ENCODE results near the gene PCAT6. TPM values are rescaled to one million over a fixed set of nuclear protein-coding genes. Genes with fewer than 3 reads are reported as not detected.

The PCAT6 gene
- total RNA-seq = 4.2 to 6.8 TPM (median 4.5 TPM) in 3 replicates
- long read RNA-seq, partial matches to known transcripts = 0 of 3 reads
- long read RNA-seq, other reads (novel, unspliced or antisense) = 3 of 3 reads

- peak; percentile 96 for DNase-seq (ENCODE audit: low spot score)
- Mint-ChIP-seq H3K4me1 (ENCODE audit: low read depth) (peaks cover 38% of the 10 kb centered on the region), H3K27me3 (ENCODE audit: low read depth) (no peaks in the 10 kb centered on the region), H3K4me3 (ENCODE audit: unreplicated experiment) (peak within 1 kb of the TSS; percentile 92), H3K27ac (ENCODE audit: unreplicated experiment) (peak within 1 kb of the TSS; percentile 96), H3K36me3 (ENCODE audit: low read depth) (no peaks in the 10 kb centered on the region), H3K9me3 (ENCODE audit: low read depth) (no peaks in the 10 kb centered on the region)
- peak; percentile 10 for TF ChIP-seq CTCF (IDR thresholded peaks at IDR 0.05)
Observed at GRCh38 chr1:202810615-202811295, at the start of gene PCAT6. Gene PCAT6 (plus strand): TSS chr1:202810954.

GRCh38 chr1:202762019-202762418 lies 48.7 kb upstream of the PCAT6 start:
- Mint-ChIP-seq H3K27me3 (ENCODE audit: low read depth) (no peaks in the 10 kb centered on the region), H3K36me3 (ENCODE audit: low read depth) (peaks cover 32% of the 10 kb centered on the region), H3K9me3 (ENCODE audit: low read depth) (no peaks in the 10 kb centered on the region), H3K27ac (ENCODE audit: unreplicated experiment) (peak overlapping the region; percentile 8), H3K4me1 (ENCODE audit: low read depth) (peaks cover 33% of the 10 kb centered on the region), H3K4me3 (ENCODE audit: unreplicated experiment) (no peak overlapping the region)
- no peak for TF ChIP-seq CTCF (IDR thresholded peaks at IDR 0.05)
- DNase-seq (ENCODE audit: low spot score) = no peak

- H3K4me3 Mint-ChIP-seq (ENCODE audit: unreplicated experiment) = no peak overlapping the region
- H3K4me1 Mint-ChIP-seq (ENCODE audit: low read depth) = peaks cover 35% of the 10 kb centered on the region
- no peak for TF ChIP-seq CTCF (IDR thresholded peaks at IDR 0.05)
- H3K27ac Mint-ChIP-seq (ENCODE audit: unreplicated experiment) = peak overlapping the region; percentile 75
- no peaks in the 10 kb centered on the region for H3K9me3 Mint-ChIP-seq (ENCODE audit: low read depth)
- peaks cover 23% of the 10 kb centered on the region for H3K36me3 Mint-ChIP-seq (ENCODE audit: low read depth)
- no peak for DNase-seq (ENCODE audit: low spot score)
- H3K27me3 Mint-ChIP-seq (ENCODE audit: low read depth) = no peaks in the 10 kb centered on the region
Observed at GRCh38 chr1:202765721-202766120, 45.0 kb upstream of the PCAT6 start.

GRCh38 chr1:202770135-202770534 lies 40.6 kb upstream of the PCAT6 start:
- no peak for TF ChIP-seq CTCF (IDR thresholded peaks at IDR 0.05)
- Mint-ChIP-seq H3K36me3 (ENCODE audit: low read depth) (peaks cover 27% of the 10 kb centered on the region), H3K4me3 (ENCODE audit: unreplicated experiment) (no peak overlapping the region), H3K27me3 (ENCODE audit: low read depth) (no peaks in the 10 kb centered on the region), H3K9me3 (ENCODE audit: low read depth) (no peaks in the 10 kb centered on the region), H3K4me1 (ENCODE audit: low read depth) (peaks cover 22% of the 10 kb centered on the region), H3K27ac (ENCODE audit: unreplicated experiment) (peak overlapping the region; percentile 18)
- no peak for DNase-seq (ENCODE audit: low spot score)

GRCh38 chr1:202781180-202781579 lies 29.6 kb upstream of the PCAT6 start:
- peak overlapping the region; percentile 20 for H3K27ac Mint-ChIP-seq (ENCODE audit: unreplicated experiment)
- H3K4me3 Mint-ChIP-seq (ENCODE audit: unreplicated experiment) = no peak overlapping the region
- peaks cover 28% of the 10 kb centered on the region for H3K4me1 Mint-ChIP-seq (ENCODE audit: low read depth)
- H3K27me3 Mint-ChIP-seq (ENCODE audit: low read depth) = no peaks in the 10 kb centered on the region
- H3K9me3 Mint-ChIP-seq (ENCODE audit: low read depth) = no peaks in the 10 kb centered on the region
- TF ChIP-seq CTCF (IDR thresholded peaks at IDR 0.05) = no peak
- DNase-seq (ENCODE audit: low spot score) = no peak
- peaks cover 1% of the 10 kb centered on the region for H3K36me3 Mint-ChIP-seq (ENCODE audit: low read depth)
